Stomach (tissue), 4 donors: ENCODE results near the gene PARL.

Source experiments
- CTCF ChIP-seq, 7 experiments: fragments of 450-650 bp in 4 of 7; fragments of 200-600 bp in 3 of 7; sonication (generic) in 3 of 7; IDR thresholded peaks; one replicate each; pipeline ENCODE4 v1.5.1; 2016 to 2019; ENCODE audit warnings: antibody characterized with exemption in 7 of 7, control low read depth in 2 of 7, mild to moderate bottlenecking in 1 of 7
- EP300 ChIP-seq: sonication (generic); formaldehyde crosslinking; IDR thresholded peaks from one replicate; pipeline ENCODE4 v1.6.1; 2017; ENCODE audit warnings: antibody characterized with exemption
- POLR2A ChIP-seq, 4 donors: fragments of 450-650 bp; IDR thresholded peaks; one replicate each; pipeline ENCODE4 v1.6.1; 2016; ENCODE audit warnings: antibody characterized with exemption in 4 of 4, control low read depth in 2 of 4, mild to moderate bottlenecking in 1 of 4, moderate library complexity in 1 of 4
- POLR2AphosphoS5 ChIP-seq, 3 donors: sonication (generic); formaldehyde crosslinking; IDR thresholded peaks; one replicate each; pipeline ENCODE4 v1.6.1; 2016; ENCODE audit warnings: antibody characterized with exemption in 3 of 3

- TF ChIP-seq CTCF (IDR thresholded peaks at IDR 0.05): no peak
- no peak for TF ChIP-seq POLR2AphosphoS5 (IDR thresholded peaks at IDR 0.05)
- TF ChIP-seq POLR2A (IDR thresholded peaks at IDR 0.05): no peak
- TF ChIP-seq EP300: no peak
Measured at GRCh38 chr3:183933160-183933559, 48.5 kb upstream of the PARL start.
